Tibial nerve (tissue), 4 donors: ENCODE results near the gene PHKG1. TPM values are rescaled to one million over a fixed set of nuclear protein-coding genes. Genes with fewer than 3 reads are reported as not detected.
"Not testable (repeated sequence)": the region's sequence is repeated elsewhere in the genome, so short reads cannot be mapped to it uniquely, and the experiment has no call there.

ENCODE experiments used
- DNase-seq, 2 donors: peaks; one replicate each; pipeline ENCODE4 v3.0.0-alpha.2; 2019; ENCODE audit warnings: low spot score in 2 of 2
- H3K27ac ChIP-seq, 4 donors: fragments of 200-600 bp; sonication (generic) in 3 of 4; one replicate each; pipeline ENCODE4 v1.5.1; 2017 to 2019; ENCODE audit warnings: mild to moderate bottlenecking in 1 of 4
- H3K27me3 ChIP-seq, 2 donors: fragments of 200-600 bp; sonication (generic) in 1 of 2; one replicate each; pipeline versions ENCODE4 v1.5.1 to v1.6.0; 2017 to 2019
- H3K36me3 ChIP-seq, 3 donors: fragments of 200-600 bp; sonication (generic); one replicate each; pipeline ENCODE4 v1.5.1; 2018 to 2019
- H3K4me1 ChIP-seq, 4 donors: fragments of 200-600 bp; sonication (generic) in 3 of 4; one replicate each; pipeline ENCODE4 v1.5.1; 2017 to 2019
- H3K4me3 ChIP-seq, 4 donors: fragments of 200-600 bp; sonication (generic) in 3 of 4; one replicate each; pipeline ENCODE4 v1.5.1; 2017 to 2019; ENCODE audit warnings: mild to moderate bottlenecking in 1 of 4, moderate library complexity in 1 of 4
- H3K9me3 ChIP-seq, 4 donors: fragments of 200-600 bp; sonication (generic) in 3 of 4; one replicate each; pipeline ENCODE4 v1.5.1; 2017 to 2019
- CTCF ChIP-seq, 5 experiments: fragments of 200-600 bp in 3 of 5; fragments of 450-650 bp in 2 of 5; sonication (generic) in 3 of 5; IDR thresholded peaks; one replicate each; pipeline ENCODE4 v1.5.1; 2016 to 2019; ENCODE audit warnings: antibody characterized with exemption in 5 of 5, mild to moderate bottlenecking in 3 of 5, moderate library complexity in 2 of 5
- EP300 ChIP-seq, 2 donors: sonication (generic); formaldehyde crosslinking; IDR thresholded peaks; one replicate each; pipeline ENCODE4 v1.6.1; 2017; ENCODE audit warnings: antibody characterized with exemption in 2 of 2, mild to moderate bottlenecking in 1 of 2
- POLR2A ChIP-seq, 2 donors: fragments of 450-650 bp; IDR thresholded peaks; one replicate each; pipeline ENCODE4 v1.6.1; 2017; ENCODE audit warnings: antibody characterized with exemption in 2 of 2, mild to moderate bottlenecking in 2 of 2, moderate library complexity in 2 of 2
- WGBS, 2 donors: methylation state at CpG; one replicate each; pipeline ENCODE4 v1.1.5; 2018; 5-methylcytosine and 5-hydroxymethylcytosine counted together
- total RNA-seq, 4 donors: library from RNA; depleted of rRNA; stranded (reverse); fragments of >200 nt; gene quantifications; one replicate each; pipeline ENCODE4 v1.1.0, GENCODE V29; 2016

The PHKG1 gene
- total RNA-seq, 4 donors from 2014 or later = 0.39 to 4.2 (median 1.3) TPM

- Histone ChIP-seq H3K27ac (no peak overlapping the region), H3K4me3 (no peak overlapping the region), H3K4me1 (peaks cover 0 to 19% (median 7%) of the 10 kb centered on the region in 4 donors), H3K9me3 (no peaks in the 10 kb centered on the region), H3K27me3 (no peaks in the 10 kb centered on the region), H3K36me3 (peaks cover 0 to 48% (median 0%) of the 10 kb centered on the region in 3 donors)
- no peak for TF ChIP-seq POLR2A (IDR thresholded peaks at IDR 0.05)
- TF ChIP-seq EP300 (IDR thresholded peaks at IDR 0.05) = no peak
- no peak for TF ChIP-seq CTCF (IDR thresholded peaks at IDR 0.05)
- WGBS, 2 donors = 86 to 88% methylated on average over 15 to 16 of the region's 16 CpGs
- DNase-seq = no peak
Observed at GRCh38 chr7:56087445-56087844, 5.3 kb downstream of the PHKG1 start.

- Histone ChIP-seq H3K27me3 (no peaks in the 10 kb centered on the region), H3K4me1 (peaks cover 0 to 12% (median under 1%) of the 10 kb centered on the region in 4 donors), H3K4me3 (no peak overlapping the region), H3K36me3 (peaks cover 0 to 54% (median 0%) of the 10 kb centered on the region in 3 donors), H3K27ac (no peak overlapping the region), H3K9me3 (no peaks in the 10 kb centered on the region)
- no peak for DNase-seq
- WGBS, 2 donors = 90 to 95% methylated on average over 7 of the region's 7 CpGs
- TF ChIP-seq CTCF (IDR thresholded peaks at IDR 0.05) = no peak
- TF ChIP-seq POLR2A (IDR thresholded peaks at IDR 0.05) = no peak
- no peak for TF ChIP-seq EP300 (IDR thresholded peaks at IDR 0.05)
Observed at GRCh38 chr7:56086761-56087160, 6.0 kb downstream of the PHKG1 start.

- TF ChIP-seq EP300 (IDR thresholded peaks at IDR 0.05) = no peak
- no peak for DNase-seq
- H3K27me3 ChIP-seq = no peaks in the 10 kb centered on the region
- H3K36me3 ChIP-seq = peaks cover 0 to 65% (median 0%) of the 10 kb centered on the region in 3 donors
- peaks cover 0 to 31% (median 10%) of the 10 kb centered on the region in 4 donors for H3K4me1 ChIP-seq
- H3K4me3 ChIP-seq = no peak overlapping the region
- 54 to 64% methylated on average over 11 to 13 of the region's 13 CpGs for WGBS, 2 donors
- no peaks in the 10 kb centered on the region for H3K9me3 ChIP-seq
- H3K27ac ChIP-seq = no peak overlapping the region
Observed at GRCh38 chr7:56083150-56083785, 9.5 kb downstream of the PHKG1 start.

- H3K4me3 ChIP-seq = no peak overlapping the region
- H3K4me1 ChIP-seq = peaks cover 0 to 31% (median 10%) of the 10 kb centered on the region in 4 donors
- DNase-seq = no peak
Observed at GRCh38 chr7:56081626-56082340, 11.0 kb downstream of the PHKG1 start.

DNA sequence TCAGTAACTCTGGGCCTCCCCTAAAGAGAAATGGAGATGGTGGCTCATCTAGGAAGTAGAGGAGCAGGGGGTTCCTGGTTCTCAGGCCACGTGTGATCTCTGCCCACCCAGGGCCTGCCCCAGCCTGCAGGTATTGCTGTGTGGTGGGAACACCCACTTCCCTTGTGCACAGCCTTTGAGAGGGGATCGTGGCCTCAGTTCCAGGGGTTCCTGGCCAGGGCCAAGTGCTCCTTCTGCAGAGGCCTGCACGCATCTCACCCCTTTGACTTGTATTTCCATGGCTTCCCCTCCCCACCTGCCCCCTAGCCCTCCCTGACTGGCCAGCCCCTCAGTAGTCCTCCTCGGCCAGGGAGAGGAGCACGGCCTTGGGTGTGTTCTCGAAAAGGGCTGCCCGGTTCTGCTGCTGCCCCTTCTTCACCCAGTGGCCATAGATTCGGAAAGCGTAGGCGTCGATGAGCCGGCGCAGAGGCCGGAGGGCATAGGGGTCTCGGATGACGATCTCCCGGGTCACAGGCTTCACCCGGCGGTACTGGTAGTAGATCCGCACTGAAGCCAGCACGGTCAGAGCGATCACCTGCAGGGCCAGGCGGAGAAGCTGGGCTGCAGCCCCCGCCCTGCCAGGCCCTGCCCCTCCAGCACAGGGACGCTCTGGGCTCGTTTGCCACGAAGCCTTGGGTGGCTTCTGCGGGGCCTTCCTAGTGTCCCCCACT lies 11.9 kb downstream of the PHKG1 start:
- Histone ChIP-seq H3K27ac (peak overlapping the region in 1 of 4 donors; percentile 78), H3K36me3 (peaks cover 0 to 62% (median 0%) of the 10 kb centered on the region in 3 donors), H3K4me1 (peaks cover 0 to 31% (median 10%) of the 10 kb centered on the region in 4 donors)
- H3K9me3 ChIP-seq, H3K4me3 ChIP-seq, H3K27me3 ChIP-seq, DNase-seq: not testable (repeated sequence)
- 91 to 92% methylated on average over 27 to 28 of the region's 28 CpGs for WGBS, 2 donors

More at GRCh38 chr7:56081626-56082340, 11.0 kb downstream of the PHKG1 start:
- TF ChIP-seq CTCF (IDR thresholded peaks at IDR 0.05) = no peak
- TF ChIP-seq EP300 (IDR thresholded peaks at IDR 0.05) = no peak
- TF ChIP-seq POLR2A (IDR thresholded peaks at IDR 0.05) = no peak
- Histone ChIP-seq H3K9me3 (no peaks in the 10 kb centered on the region), H3K27ac (no peak overlapping the region), H3K36me3 (peaks cover 0 to 63% (median 0%) of the 10 kb centered on the region in 3 donors), H3K27me3 (no peaks in the 10 kb centered on the region)
- WGBS, 2 donors = 92 to 94% methylated on average over 24 to 27 of the region's 29 CpGs
